HCT116 (cell line): ENCODE data around the gene CDH22. TPM values are rescaled to one million over a fixed set of nuclear protein-coding genes. Genes with fewer than 3 reads are reported as not detected.

Source experiments
- ATAC-seq: fragments of 200-7000 bp; cut with Tn5 transposase; 2 replicates; pipeline ENCODE4 v1.9.1; 2020; ENCODE audit warnings: mild to moderate bottlenecking, moderate library complexity
- BruUV-seq: library from RNA; stranded (reverse); fragments of 400-500 nt; replicated peaks from 2 replicates; lab custom pipeline; 2021; lab: Mats Ljungman, UMichigan
- CTCF ChIA-PET: fragments of 300-600 bp; sonication (Branson Sonifier 250); formaldehyde crosslinking; loops from one replicate; lab custom pipeline; 2021; ENCODE audit warnings: antibody characterized with exemption; lab: Charles Lee
- POLR2A ChIA-PET: fragments of 300-600, 350-600 bp; sonication (Branson Sonifier 250); formaldehyde crosslinking; loops from one replicate; lab custom pipeline; 2021; ENCODE audit warnings: antibody characterized with exemption; lab: Charles Lee
- RAD21 ChIA-PET, 2 experiments: fragments of 300-600 bp; sonication (Branson Sonifier 250); formaldehyde crosslinking; loops; one replicate each; lab custom pipeline; 2023; ENCODE audit warnings: low total read pairs in 2 of 2; ENCODE audit not compliant: uncharacterized antibody in 2 of 2, unreplicated experiment in 2 of 2, low non-redundant PET in 1 of 2; lab: Charles Lee
- DNase-seq: peaks from one replicate; pipeline ENCODE4 v3.0.0-alpha.2; 2010; ENCODE audit warnings: low read depth, low spot score
- H2AFZ ChIP-seq: fragments of 200-600 bp; shearing (Covaris generic), sonication (generic); 2 replicates; pipeline ENCODE4 v1.6.1; 2017; ENCODE audit warnings: low read depth, mixed run types, mixed read lengths, antibody characterized with exemption, low read length; ENCODE audit not compliant: poor library complexity, severe bottlenecking
- H3K27ac ChIP-seq: 2 replicates; pipeline ENCODE4 v1.5.1; 2012; ENCODE audit warnings: low read depth, low read length
- H3K27me3 ChIP-seq: fragments of 200-600 bp; sonication (generic); 2 replicates; pipeline ENCODE4 v1.6.1; 2016; ENCODE audit warnings: mixed run types, low read length, mixed read lengths; ENCODE audit not compliant: insufficient read depth
- H3K36me3 ChIP-seq, 2 experiments: fragments of 200-500 bp in 1 of 2; fragments of 200-600 bp in 1 of 2; sonication (Bioruptor generic) in 1 of 2; sonication (generic) in 1 of 2; 2 replicates each; pipeline versions ENCODE4 v1.5.1 to v1.6.1; 2014 to 2016; ENCODE audit warnings: low read length in 2 of 2, inconsistent platforms in 1 of 2, mixed read lengths in 1 of 2, mixed run types in 1 of 2; ENCODE audit not compliant: insufficient read depth in 2 of 2, control insufficient read depth in 1 of 2
- H3K4me1 ChIP-seq, 2 experiments: fragments of 200-600 bp in 1 of 2; sonication (generic) in 1 of 2; 2 replicates each; pipeline versions ENCODE4 v1.5.1 to v1.6.1; 2012 to 2017; ENCODE audit warnings: low read length in 2 of 2, inconsistent platforms in 1 of 2, mild to moderate bottlenecking in 1 of 2, mixed read lengths in 1 of 2, mixed run types in 1 of 2, moderate library complexity in 1 of 2; ENCODE audit not compliant: insufficient read depth in 2 of 2, control insufficient read depth in 1 of 2
- H3K4me2 ChIP-seq: fragments of 200-600 bp; sonication (generic); 2 replicates; pipeline ENCODE4 v1.6.1; 2017; ENCODE audit warnings: mixed run types, low read length, mixed read lengths
- H3K4me3 ChIP-seq, 2 experiments: fragments of 200-600 bp in 1 of 2; sonication (generic) in 1 of 2; replicated peaks in 1 of 2; 2 replicates each; pipeline ENCODE4 v1.5.1; 2011 to 2016; ENCODE audit warnings: low read length in 2 of 2, control low read depth in 1 of 2, low read depth in 1 of 2, mild to moderate bottlenecking in 1 of 2, mixed read lengths in 1 of 2, mixed run types in 1 of 2
- H3K79me2 ChIP-seq: fragments of 200-600 bp; sonication (generic); 2 replicates; pipeline ENCODE4 v1.6.1; 2017; ENCODE audit warnings: mild to moderate bottlenecking, mixed run types, low read length, moderate library complexity, mixed read lengths; ENCODE audit not compliant: insufficient read depth
- H3K9ac ChIP-seq: fragments of 200-600 bp; sonication (generic); 2 replicates; pipeline ENCODE4 v1.6.1; 2016; ENCODE audit warnings: low read length, mixed read lengths
- H3K9me2 ChIP-seq: fragments of 200-600 bp; sonication (generic), shearing (Covaris generic); 2 replicates; pipeline ENCODE4 v1.6.1; 2017; ENCODE audit warnings: mixed run types, mild to moderate bottlenecking, moderate library complexity; ENCODE audit not compliant: insufficient read depth
- H3K9me3 ChIP-seq, 2 experiments: fragments of 200-500 bp in 1 of 2; fragments of 200-600 bp in 1 of 2; sonication (Bioruptor generic) in 1 of 2; sonication (generic) in 1 of 2; 2 replicates each; pipeline ENCODE4 v1.6.1; 2014 to 2017; ENCODE audit warnings: low read length in 2 of 2, mixed read lengths in 2 of 2, inconsistent platforms in 1 of 2, low read depth in 1 of 2, mild to moderate bottlenecking in 1 of 2, mixed run types in 1 of 2, moderate library complexity in 1 of 2; ENCODE audit not compliant: control insufficient read depth in 1 of 2, insufficient read depth in 1 of 2
- H4K20me1 ChIP-seq: fragments of 200-600 bp; sonication (generic), shearing (Covaris generic); 2 replicates; pipeline ENCODE4 v1.6.1; 2017; ENCODE audit warnings: mixed run types, mild to moderate bottlenecking, moderate library complexity; ENCODE audit not compliant: insufficient read depth
- EGR1 ChIP-seq: IDR thresholded peaks from 2 replicates; pipeline ENCODE4 v1.6.1; 2012; ENCODE audit warnings: low read depth
- ELF1 ChIP-seq: IDR thresholded peaks from 2 replicates; pipeline ENCODE4 v1.6.1; 2012; ENCODE audit warnings: low read depth, borderline replicate concordance
- EZH2 ChIP-seq: fragments of 200-600 bp; sonication (generic); IDR thresholded peaks from 2 replicates; pipeline ENCODE4 v1.6.1; 2017; ENCODE audit warnings: antibody characterized with exemption, mixed run types
- POLR2AphosphoS5 ChIP-seq: IDR thresholded peaks from 2 replicates; pipeline ENCODE4 v1.6.1; 2011; ENCODE audit warnings: mild to moderate bottlenecking, low read depth, low read length, moderate library complexity
- RAD21 ChIP-seq: IDR thresholded peaks from 2 replicates; pipeline ENCODE4 v1.6.1; 2012; ENCODE audit warnings: low read depth, mild to moderate bottlenecking
- SIN3A ChIP-seq: IDR thresholded peaks from 2 replicates; pipeline ENCODE4 v1.6.1; 2012; ENCODE audit warnings: low read depth
- TCF7L2 ChIP-seq: IDR thresholded peaks from 2 replicates; pipeline ENCODE4 v1.7.0; 2011; ENCODE audit warnings: borderline replicate concordance, inconsistent platforms; ENCODE audit not compliant: insufficient read depth, insufficient read length; ENCODE audit errors: extremely low read depth
- intact Hi-C: fragments of 100-400 bp; cut with micrococcal nuclease; formaldehyde crosslinking; loops from 2 replicates; pipeline ENCODE4 v1.10.0; 2022
- total RNA-seq: library from RNA; stranded (reverse); gene quantifications from one replicate; pipeline ENCODE4 v1.2.1, GENCODE V29; 2021; ENCODE audit not compliant: unreplicated experiment
- TF ChIP-seq, protein P1 (sequence below): IDR thresholded peaks from 2 replicates; pipeline ENCODE4 v1.6.1; 2011; ENCODE audit warnings: mild to moderate bottlenecking, low read length, moderate library complexity; ENCODE audit not compliant: insufficient replicate concordance; ENCODE audit errors: extremely low read depth
- TF ChIP-seq, protein P2 (sequence below): IDR thresholded peaks from 2 replicates; pipeline ENCODE4 v1.6.1; 2012
- TF ChIP-seq, protein P3 (sequence below), 3 experiments: fragments of 200-600 bp in 1 of 3; sonication (generic) in 1 of 3; IDR thresholded peaks in 2 of 3; conservative IDR thresholded peaks in 1 of 3; 2 replicates each; pipeline ENCODE4 v1.5.1; 2012 to 2017; ENCODE audit warnings: low read depth in 2 of 3, low read length in 2 of 3, antibody characterized with exemption in 1 of 3, borderline replicate concordance in 1 of 3, control low read depth in 1 of 3, mild to moderate bottlenecking in 1 of 3, mixed read lengths in 1 of 3, mixed run types in 1 of 3, moderate library complexity in 1 of 3; ENCODE audit not compliant: insufficient read depth in 1 of 3
- TF ChIP-seq, protein P4 (sequence below): IDR thresholded peaks from 2 replicates; pipeline ENCODE4 v1.6.1; 2012
- TF ChIP-seq, protein P5 (sequence below): IDR thresholded peaks from 2 replicates; pipeline ENCODE4 v1.6.1; 2012; ENCODE audit warnings: low read depth

Gene CDH22
- total RNA-seq, 1 experiment from 2014 or later: 1.8 TPM

DNA sequence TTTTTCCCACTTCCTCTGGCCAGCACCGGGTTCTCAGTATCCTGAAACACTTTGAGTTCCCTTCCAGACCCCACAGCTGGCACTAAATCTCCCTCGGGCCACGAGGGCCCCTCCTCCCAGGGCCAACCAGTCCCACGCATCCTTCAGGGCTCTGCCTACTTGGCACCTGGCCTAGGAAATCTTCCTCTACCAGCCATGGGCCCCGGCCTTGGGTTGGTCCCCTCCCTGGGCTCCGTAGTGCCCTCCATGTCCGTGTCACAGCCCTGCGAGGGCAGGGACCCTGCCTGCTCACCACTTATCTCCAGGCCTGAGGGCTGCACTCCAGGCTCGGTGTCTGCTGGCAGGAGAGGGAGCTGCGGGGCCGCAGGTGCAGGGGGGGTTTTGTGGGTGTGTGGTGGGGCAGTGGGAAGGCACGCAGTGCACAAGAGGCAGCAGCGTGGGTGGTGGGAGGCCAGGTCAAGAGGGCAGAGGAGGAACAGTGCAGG is 48.8 kb upstream of the CDH22 start:
- intact Hi-C loops: no loop called here
- TF ChIP-seq, protein P1, sequence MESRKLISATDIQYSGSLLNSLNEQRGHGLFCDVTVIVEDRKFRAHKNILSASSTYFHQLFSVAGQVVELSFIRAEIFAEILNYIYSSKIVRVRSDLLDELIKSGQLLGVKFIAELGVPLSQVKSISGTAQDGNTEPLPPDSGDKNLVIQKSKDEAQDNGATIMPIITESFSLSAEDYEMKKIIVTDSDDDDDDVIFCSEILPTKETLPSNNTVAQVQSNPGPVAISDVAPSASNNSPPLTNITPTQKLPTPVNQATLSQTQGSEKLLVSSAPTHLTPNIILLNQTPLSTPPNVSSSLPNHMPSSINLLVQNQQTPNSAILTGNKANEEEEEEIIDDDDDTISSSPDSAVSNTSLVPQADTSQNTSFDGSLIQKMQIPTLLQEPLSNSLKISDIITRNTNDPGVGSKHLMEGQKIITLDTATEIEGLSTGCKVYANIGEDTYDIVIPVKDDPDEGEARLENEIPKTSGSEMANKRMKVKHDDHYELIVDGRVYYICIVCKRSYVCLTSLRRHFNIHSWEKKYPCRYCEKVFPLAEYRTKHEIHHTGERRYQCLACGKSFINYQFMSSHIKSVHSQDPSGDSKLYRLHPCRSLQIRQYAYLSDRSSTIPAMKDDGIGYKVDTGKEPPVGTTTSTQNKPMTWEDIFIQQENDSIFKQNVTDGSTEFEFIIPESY: no peak
- no peak for TF ChIP-seq RAD21
- TF ChIP-seq, protein P2, sequence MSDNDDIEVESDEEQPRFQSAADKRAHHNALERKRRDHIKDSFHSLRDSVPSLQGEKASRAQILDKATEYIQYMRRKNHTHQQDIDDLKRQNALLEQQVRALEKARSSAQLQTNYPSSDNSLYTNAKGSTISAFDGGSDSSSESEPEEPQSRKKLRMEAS: no peak
- no peak for TF ChIP-seq EGR1
- TF ChIP-seq POLR2AphosphoS5: no peak
- TF ChIP-seq EZH2: no peak
- TF ChIP-seq, protein P3, sequence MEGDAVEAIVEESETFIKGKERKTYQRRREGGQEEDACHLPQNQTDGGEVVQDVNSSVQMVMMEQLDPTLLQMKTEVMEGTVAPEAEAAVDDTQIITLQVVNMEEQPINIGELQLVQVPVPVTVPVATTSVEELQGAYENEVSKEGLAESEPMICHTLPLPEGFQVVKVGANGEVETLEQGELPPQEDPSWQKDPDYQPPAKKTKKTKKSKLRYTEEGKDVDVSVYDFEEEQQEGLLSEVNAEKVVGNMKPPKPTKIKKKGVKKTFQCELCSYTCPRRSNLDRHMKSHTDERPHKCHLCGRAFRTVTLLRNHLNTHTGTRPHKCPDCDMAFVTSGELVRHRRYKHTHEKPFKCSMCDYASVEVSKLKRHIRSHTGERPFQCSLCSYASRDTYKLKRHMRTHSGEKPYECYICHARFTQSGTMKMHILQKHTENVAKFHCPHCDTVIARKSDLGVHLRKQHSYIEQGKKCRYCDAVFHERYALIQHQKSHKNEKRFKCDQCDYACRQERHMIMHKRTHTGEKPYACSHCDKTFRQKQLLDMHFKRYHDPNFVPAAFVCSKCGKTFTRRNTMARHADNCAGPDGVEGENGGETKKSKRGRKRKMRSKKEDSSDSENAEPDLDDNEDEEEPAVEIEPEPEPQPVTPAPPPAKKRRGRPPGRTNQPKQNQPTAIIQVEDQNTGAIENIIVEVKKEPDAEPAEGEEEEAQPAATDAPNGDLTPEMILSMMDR (IDR thresholded peaks at IDR 0.05 in 2 of 3, conservative IDR thresholded peaks at IDR 0.05 in 1 of 3; ENCODE audit: borderline replicate concordance in 1 of 3, insufficient read depth in 1 of 3, low read depth in 2 of 3, low read length in 2 of 3): no peak
- TF ChIP-seq SIN3A: no peak
- TF ChIP-seq ELF1: no peak
- TF ChIP-seq, protein P4, sequence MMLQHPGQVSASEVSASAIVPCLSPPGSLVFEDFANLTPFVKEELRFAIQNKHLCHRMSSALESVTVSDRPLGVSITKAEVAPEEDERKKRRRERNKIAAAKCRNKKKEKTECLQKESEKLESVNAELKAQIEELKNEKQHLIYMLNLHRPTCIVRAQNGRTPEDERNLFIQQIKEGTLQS: no peak
- TF ChIP-seq, protein P5, sequence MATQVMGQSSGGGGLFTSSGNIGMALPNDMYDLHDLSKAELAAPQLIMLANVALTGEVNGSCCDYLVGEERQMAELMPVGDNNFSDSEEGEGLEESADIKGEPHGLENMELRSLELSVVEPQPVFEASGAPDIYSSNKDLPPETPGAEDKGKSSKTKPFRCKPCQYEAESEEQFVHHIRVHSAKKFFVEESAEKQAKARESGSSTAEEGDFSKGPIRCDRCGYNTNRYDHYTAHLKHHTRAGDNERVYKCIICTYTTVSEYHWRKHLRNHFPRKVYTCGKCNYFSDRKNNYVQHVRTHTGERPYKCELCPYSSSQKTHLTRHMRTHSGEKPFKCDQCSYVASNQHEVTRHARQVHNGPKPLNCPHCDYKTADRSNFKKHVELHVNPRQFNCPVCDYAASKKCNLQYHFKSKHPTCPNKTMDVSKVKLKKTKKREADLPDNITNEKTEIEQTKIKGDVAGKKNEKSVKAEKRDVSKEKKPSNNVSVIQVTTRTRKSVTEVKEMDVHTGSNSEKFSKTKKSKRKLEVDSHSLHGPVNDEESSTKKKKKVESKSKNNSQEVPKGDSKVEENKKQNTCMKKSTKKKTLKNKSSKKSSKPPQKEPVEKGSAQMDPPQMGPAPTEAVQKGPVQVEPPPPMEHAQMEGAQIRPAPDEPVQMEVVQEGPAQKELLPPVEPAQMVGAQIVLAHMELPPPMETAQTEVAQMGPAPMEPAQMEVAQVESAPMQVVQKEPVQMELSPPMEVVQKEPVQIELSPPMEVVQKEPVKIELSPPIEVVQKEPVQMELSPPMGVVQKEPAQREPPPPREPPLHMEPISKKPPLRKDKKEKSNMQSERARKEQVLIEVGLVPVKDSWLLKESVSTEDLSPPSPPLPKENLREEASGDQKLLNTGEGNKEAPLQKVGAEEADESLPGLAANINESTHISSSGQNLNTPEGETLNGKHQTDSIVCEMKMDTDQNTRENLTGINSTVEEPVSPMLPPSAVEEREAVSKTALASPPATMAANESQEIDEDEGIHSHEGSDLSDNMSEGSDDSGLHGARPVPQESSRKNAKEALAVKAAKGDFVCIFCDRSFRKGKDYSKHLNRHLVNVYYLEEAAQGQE: no peak
- TF ChIP-seq TCF7L2: no peak
- Histone ChIP-seq H3K36me3 (peaks cover under 1 to 2% of the 10 kb centered on the region in 2 experiments; a peak in 2 of 4 replicates), H3K27me3 (no peaks in the 10 kb centered on the region), H2AFZ (no peak overlapping the region), H3K9me3 (no peaks in the 10 kb centered on the region), H3K9ac (no peak overlapping the region), H3K4me2 (no peak overlapping the region), H3K4me1 (no peaks in the 10 kb centered on the region), H3K79me2 (peaks cover 18% of the 10 kb centered on the region), H4K20me1 (no peaks in the 10 kb centered on the region), H3K4me3 (no peak overlapping the region), H3K9me2 (no peaks in the 10 kb centered on the region), H3K27ac (no peak overlapping the region)
- ChIA-PET POLR2A (no interaction called here), CTCF (no interaction called here), RAD21 (no interaction called here)
- DNase-seq (no peak), ATAC-seq (peak; percentile 17; the same call in 1 of the 2 replicates)
- BruUV-seq: no TSS peak
